TTC549 (cell line): ENCODE data around the gene DUT.

Experiments used
- FAIRE-seq: peaks from 2 replicates; lab custom pipeline; 2012; peaks lifted over from hg19 to GRCh38; lab: Jason Lieb, UNC

DUT gene

DNA sequence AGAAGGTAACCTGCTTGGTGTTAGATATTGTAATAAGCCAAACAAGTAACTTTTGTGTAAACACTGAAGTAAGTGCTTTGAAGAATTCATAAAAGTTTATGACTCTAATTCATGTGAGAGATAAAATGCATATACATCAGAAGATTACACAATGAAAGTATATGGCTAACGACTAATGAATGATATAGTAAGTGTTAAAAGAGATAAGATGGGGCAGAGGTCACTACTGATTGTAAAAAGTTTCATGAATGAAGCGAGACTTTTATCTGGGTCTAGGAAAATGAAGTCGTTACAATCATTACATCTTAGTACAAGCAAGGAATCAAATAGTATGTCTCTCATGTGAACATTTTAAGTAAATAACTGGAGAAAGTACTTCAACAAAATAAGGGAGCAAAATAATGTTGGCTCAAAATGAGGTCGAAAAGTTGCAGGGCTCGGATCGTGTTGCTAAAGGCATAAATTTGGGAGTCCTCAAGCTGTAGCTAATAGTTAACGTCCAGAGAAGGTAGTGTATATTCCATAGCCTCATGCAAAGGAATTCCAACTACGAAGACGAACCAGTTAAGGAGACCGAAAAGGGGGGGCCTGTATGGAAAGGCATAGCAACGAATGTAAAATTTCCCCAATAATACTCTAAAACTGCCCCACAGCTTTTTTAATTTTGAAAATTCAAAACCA lies 984 bp upstream of the DUT start:
- FAIRE-seq: no peak

DNA sequence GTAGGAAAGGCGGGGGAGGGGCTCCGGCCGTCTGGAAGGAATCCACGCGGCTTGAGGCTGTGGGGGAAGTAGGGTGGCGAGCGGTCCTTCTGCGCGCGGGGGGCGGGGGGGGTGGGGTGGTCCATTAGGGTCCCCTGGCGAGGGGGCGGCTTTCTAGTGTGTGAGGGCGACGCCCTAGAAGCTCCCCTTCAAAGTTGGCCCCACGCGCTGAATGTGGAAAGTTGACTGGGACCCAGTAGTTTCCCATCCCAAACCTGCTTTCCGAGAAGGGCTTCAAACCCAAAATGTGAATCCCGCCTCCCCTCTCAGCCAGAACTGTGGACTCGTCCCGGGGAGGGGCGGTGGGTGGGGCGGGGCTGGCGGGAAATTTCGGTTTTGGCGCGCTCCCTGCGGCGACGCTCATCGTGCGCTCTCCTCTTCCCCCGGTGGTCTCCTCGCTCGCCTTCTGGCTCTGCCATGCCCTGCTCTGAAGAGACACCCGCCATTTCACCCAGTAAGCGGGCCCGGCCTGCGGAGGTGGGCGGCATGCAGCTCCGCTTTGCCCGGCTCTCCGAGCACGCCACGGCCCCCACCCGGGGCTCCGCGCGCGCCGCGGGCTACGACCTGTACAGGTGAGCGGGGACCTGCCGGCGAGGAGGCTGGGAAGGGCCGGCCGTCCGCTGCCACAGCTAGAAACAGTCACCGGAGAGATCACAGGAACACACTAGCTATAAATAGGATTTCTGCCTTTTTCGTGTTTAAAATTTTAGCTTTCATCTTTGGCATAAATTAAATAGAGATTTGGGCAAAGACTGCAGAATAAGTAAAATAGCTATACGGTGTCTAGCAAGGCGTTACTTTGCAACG lies 790 bp downstream of the DUT start:
- FAIRE-seq: no peak

DNA sequence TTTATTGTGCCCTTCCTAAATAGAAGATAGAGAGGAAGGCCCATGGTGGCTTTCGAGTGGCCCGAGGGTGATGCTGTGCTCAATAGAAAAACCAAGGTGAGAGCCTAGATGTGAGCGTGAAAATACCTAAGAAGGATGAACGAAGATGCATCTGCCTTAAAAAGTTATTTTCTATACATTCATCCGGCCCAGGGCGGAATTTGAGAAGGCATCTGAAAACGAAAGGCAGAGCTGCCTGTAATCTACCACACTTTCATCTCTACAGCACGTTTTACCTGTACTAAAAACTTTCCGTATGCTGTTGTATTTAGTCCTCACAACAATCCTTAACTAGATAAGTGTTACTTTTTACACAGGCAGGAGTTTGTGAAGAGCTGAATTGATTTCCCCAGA lies 1.4 kb downstream of the DUT start:
- no peak for FAIRE-seq

DNA sequence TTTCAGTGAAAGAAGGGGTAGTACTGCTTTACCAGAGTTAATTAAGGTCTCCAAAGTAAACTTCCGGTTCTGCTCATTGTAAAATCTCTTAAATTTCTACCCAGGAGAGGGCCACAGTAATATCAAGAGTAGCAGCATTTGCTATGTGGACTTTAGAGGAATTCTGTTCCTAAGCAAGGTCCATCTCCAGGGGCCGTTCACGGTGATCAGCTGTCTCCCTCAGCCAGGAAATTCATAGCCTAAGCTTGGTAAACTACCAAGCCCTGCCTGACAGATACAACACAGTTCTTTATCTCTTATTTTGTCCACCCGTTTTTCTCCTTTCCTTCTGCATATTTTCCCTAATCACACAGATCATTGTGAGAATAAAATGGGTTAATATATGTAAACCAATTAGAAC lies 2.3 kb downstream of the DUT start:
- no peak for FAIRE-seq

DNA sequence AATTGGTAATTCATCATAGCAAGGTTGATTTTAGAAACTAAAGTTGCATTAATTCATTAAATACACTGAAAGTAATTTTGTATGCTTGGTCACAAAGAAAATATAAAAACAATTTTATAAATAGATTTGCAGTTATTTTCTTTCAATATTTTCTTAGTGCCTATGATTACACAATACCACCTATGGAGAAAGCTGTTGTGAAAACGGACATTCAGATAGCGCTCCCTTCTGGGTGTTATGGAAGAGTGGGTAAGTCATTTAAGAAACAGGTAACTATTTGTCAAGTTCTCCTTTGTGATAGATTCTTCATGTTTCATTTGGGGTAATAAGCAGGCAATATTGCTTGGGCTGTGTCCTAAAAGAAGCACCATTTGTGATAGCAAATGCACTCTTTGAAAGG lies 3.0 kb downstream of the DUT start:
- FAIRE-seq: no peak

DNA sequence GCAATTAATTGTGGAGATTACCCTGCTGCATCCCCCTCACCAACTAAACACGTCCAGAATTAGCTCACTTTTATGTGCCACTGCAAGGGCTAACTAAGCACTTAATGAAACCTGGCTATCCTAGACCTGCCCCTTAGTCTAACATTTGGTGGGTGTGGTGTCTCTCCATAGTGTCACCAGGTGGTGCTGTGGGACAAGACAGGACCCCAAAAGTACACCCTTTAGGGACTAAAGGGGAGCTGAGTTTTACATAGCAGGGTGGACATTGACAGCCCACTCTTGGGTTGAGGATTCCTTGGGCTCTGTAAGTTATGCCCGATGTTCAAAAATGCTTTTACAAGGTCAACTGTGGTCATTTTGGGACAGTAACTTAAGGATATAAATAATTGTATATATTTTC lies 5.7 kb downstream of the DUT start:
- no peak for FAIRE-seq

DNA sequence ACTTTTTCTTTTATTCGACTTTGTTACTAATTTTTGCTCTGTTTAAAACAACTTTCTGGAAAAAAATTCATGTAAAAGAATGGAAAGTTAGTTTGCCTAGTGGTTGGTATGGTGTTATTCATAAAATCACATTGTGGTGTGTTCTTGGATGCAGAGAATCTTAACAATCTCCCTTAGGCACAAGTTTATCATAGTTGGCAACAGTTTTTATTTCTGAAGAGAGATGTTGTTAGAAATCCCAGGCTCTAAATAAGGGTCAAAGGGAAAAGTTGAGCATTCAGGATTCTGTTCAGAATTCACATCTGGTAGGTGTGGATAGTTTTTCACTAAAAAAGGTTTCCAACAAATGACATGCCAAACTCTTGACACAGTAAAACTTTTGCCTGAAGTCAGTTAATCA lies 6.4 kb downstream of the DUT start:
- no peak for FAIRE-seq

DNA sequence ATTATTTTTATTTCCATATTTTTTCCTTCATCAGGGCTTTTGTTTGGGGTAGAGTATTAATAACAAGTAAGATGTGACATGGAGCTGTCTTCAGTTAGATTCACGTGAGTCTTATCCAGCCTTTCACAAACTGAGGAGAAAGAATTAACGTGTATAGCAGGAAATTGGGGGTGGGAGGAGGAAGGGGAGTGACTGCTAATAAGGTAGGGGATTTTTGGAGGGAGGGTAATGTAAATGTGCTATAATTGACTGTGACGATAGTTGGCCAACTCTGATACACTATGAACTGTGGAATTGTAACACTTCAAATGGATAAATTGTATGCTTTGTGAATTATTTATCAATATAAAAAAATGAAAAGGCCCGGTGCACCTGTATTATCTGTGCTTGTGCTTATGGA lies 8.9 kb downstream of the DUT start:
- no peak for FAIRE-seq

DNA sequence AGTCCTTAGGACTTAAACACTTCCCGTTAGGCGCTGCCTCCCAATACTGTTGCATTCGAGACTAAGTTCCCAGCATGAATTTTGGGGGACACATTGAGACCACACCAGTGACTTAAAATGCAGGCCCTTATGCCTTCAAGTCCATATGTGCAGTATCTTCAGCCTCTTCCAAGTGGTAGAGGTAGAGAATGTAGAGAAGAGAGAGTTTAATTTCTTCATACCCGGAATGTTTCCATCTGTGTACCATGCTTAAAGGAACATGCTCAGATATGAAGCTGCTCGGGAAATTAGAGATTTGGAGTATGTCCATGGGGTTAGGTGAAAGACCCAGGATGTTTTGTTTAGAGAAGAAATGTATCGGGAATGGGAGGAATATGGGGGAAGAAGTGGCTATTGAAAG lies 12.6 kb downstream of the DUT start:
- FAIRE-seq: no peak

DNA sequence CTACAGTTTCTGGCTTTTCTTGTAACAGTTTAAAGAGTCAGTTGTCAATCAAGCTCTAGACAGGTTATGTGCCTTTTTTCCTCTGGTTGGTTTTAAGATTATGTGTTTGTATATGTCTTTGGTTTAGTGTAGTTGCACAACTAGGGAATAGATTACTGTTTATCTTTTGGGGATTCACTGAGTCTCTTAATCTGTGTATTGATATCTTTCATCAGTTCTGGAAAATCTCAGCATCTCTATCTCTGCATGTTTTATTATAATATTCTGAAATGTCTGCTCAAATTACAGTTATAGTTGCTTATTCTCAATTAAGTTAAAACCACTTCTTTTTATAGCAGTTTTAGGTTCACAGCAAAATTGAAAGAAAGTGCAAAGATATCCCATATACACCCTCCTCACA lies 14.3 kb downstream of the DUT start:
- no peak for FAIRE-seq

DNA sequence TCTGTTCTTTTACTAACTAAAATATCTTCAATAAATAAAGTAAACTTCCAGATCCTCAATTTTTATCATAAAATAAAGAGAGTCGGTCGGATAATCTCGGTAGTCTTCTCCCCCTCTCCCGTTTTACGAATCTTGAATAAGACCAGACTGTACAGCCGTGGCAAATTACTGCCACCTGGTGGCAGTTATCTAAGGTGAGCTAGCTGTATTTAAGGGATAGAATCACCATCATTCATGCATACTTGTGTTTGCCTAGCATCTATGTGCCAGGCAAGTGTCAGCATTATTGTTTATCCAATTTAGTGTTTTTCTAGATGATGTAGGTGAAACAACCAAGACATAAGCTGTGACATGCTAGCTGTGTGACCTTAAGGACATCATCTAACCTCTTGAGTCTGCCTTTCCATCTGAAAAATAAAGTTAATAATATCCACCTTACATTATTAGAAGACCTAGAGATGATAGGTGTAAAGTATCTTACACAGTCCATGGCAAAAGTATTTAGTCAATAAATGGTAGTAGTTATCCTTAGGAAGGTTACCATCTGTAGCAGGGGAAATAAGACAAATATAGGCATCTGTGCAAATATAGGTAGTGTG lies 21.3 kb downstream of the DUT start:
- peak; percentile 86 for FAIRE-seq

DNA sequence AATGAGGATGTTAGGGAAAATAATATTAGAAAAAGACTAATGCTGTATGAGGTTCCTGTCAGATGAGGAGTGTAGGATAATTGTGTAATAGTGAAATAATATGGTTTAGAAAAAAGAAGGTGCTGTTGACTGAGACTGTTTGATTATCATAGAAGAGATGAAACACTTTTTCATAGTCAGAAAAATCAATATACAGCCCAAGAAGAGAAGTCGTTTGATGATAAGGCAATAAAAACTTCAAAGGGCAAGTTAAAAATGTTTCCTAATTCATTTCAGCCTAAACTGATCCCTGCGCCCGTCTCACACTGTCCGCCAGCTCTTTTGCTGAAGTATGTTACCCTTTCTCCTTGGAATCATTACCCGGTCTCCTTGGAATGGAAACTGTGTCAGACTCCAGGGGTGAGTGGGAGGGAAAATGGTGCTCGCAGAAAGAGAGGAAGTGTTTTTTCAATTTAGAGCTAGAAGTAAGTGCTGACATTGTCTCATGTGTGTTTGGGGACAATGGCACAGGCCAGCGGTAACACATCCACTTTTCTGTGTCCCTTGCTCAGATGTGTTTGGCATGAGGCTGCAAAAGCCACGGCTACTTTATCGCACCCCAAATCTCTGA lies 23.6 kb downstream of the DUT start:
- FAIRE-seq: no peak

DNA sequence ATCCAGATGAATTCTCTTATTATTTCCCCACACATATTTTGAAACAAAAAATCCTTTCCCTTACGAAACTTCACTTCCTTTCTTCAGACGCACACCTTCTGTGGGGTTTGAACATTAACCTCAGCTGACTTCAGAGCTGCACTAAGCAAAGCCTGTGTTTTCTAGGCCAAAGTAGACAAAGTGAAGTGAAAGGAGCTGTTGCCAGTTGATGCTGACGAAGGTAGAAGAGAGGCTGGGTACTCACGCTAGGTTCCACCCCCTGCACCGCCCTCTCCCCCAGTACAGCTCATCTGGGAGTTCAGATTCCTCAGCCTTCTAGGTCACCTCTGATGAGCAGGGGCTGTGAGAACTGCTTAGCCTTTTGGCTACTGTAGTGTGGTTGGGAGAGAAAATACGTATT lies 24.1 kb downstream of the DUT start:
- no peak for FAIRE-seq

DNA sequence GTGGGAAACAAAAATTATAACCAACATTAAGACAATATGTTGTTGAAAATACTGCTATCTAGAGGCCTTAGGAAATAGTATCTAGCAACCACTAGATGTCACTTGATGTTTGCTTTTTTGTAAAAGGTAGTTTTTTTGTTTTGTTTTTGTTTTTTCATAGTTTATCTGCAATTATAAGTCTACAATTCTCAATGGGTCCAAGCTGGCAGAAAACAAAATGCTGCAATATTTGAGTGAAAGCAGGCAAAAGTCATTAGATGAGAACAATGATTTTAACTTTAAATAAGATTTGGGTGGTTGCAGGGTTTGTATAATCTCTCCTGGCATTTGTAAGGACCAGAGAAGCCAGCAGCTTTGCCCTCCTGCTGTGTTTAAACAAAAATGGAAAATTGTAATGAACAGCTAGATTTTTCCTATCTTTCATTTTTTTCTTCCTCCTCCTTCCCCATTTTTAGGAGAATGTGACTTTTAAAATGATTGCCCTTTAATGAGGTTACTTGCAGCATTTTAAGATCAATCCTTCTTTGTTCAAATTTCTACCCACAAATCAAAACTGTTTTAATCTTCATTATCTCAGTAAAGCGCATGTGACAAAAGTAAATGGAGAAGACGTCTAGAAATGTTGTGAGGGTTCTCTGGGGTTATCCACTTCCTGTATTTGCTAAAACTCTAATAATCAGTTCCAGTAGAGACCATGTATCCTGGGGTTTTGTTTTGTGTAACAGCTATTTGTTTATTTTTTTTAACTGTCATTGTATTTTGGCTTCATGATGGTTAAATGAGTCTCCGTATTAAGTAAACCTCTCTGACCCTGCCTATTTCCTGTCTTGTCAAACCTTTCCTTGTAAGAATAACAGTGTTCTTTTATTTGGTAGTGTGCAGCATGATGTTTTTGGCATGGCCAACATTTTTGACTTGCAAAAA lies 27.3 kb downstream of the DUT start:
- peak; percentile 92 for FAIRE-seq

DNA sequence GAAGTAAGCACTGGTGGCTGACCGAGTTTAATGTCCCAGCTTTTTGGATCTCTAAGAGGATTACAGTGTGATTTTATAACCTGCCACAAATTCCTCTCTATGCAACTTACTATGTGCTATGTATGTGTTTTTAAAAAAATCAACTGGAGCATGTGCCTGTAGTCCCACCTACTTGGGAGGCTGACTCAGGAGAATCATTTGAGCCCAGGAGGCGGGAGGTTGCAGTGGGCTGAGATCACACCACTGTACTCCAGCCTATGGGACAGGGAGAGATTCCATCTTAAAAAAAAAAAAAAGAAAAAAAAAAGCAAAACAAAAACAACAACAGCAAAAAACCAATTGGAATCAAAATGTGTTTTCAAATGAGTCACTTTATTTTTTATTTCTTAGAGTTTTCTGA lies 29.6 kb downstream of the DUT start:
- no peak for FAIRE-seq

DNA sequence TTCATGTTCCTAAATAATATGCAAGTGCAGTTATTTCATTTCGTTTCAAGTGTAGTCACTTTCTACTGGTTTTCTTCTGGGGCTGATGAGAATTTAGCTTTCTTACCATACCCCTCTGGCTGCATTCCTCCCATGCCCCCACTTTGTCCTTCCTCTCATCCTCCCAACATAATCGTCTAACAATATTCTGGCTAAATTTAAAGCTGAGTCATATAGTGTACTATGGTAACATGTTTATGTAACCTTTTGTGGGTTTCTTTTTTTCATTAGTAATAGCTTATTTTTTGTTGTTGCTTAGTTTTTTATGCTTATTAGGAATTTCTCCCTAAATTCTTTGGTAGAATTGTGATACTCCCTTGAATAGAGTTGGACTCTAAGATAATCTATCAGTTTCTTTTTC lies 30.5 kb downstream of the DUT start:
- no peak for FAIRE-seq

DNA sequence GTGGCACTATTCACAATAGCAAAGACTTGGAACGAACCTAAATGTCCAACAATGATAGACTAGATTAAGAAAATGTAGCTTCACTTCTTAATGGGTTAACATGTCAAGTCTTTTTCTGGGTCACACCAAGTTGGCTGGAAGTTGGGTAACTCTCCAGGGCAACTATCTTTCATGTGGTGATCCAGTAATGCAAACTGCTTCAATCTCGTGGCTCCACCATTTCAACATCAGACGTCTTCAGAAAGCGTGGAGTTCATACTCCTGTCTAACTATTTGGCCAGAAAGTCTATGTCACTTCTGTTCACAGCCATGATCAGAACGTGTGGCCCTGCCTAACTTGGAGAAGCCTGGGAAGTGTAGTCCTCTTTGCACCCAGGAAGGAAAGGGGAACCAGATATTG lies 32.2 kb downstream of the DUT start:
- FAIRE-seq: no peak

DNA sequence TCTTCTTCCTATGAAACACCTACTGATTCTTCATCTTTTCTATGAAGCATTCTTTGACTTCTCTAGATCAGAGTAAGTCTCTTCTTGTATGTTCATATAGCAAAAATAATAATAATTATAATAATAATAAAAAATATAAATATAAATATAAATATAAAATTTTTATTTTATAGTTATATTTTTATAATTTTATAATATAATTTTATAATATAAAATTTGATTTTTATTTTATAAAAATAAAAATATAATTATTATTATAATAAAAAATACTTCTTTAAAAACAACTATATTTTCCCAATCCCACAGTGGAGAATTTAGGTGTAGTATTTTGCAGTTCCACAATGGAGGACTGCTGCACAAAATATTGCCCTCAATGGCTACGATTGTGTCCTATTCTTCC lies 34.3 kb downstream of the DUT start:
- FAIRE-seq: peak; percentile 94

DNA sequence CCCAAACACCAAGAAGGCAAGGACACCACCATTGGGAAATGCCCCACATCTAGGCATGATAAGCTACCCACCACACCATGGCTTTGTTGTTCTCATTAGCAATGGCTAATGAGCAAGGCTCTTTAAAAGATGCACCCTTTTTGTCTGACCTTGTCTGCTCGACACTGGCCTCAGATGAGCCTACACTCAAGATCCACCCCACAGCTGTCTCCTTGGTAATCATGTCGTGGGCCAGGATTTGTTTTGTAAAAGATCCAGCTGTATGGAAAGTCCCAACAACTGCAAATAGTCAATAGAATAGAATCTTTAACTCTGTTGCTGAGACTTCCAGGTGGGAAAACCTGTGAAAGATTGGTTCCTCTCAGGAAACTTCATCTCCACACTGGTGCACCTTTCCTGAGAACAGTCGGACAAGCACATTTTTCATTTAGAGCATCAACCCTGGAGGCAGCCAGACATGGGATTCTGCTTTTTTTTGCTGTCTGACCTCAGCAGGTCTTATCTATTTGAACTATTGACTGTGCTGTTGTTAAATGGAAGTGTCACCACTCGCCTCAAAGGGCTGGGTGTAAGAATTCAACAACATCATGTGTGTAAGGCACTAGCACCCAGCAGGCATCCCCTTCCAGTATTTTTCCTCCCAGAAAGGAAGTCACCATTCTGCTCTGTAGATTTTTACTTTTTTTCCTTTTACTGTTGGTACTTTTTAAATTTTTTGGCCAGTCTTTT lies 35.5 kb downstream of the DUT start:
- no peak for FAIRE-seq

DNA sequence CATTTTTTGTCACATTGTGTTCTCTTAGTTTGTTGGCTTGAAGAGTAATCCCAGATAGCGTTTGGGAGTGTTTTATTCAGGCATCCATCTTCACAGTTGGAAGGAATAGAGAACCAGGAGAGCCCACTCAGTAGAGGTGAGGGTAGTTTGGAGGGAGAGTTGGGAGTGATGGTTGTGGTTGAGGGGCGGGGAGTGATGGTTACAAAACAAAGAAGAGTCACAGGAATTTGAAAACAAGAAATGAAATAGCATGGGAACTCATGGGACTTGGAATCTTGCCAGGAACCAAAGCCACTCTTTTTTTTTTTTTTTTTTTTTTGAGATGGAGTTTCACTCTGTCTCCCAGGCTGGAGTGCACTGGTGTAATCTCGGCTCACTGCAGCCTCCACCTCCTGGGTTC lies 36.3 kb downstream of the DUT start:
- FAIRE-seq: no peak

DNA sequence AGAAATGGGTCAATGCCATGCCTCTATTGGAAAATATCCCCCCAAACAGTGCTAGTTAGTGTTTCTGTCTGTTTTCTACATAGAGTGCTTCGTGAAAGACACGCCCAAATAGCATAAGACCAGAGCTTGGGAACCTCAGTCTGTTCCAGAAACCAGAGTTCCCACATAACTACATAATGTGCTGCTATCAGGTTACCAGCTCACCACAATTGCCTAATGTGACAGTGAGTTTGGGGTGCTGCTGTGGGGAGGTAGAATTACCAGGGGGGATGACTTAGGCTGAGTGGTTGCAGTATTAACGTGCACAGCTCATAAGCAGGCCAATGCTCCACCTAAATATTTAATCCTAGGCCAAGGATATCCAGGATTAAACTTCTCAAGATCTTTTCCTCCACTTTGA lies 39.2 kb downstream of the DUT start:
- FAIRE-seq: no peak

DNA sequence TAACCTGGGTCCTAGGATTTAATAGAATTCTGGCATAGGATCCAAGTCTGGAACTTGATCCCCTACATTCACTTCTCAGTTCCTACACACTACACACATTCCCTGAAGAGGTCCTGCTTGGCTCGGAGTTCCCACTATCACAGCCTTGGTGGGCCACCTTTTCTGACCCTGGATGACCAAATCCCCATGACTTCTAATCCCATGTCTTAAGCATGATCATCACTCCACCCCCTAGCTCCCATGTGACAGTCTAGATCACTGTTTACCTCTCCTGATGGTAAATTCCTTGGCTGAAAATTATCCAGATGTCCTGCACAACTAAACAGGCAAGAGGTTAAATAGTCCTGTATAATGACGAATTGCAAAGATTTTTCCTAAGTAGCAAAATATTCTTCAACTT lies 40.3 kb downstream of the DUT start:
- no peak for FAIRE-seq
